ENCODE results near the gene BMERB1. TPM values are rescaled to one million over a fixed set of nuclear protein-coding genes. Genes with fewer than 3 reads are reported as not detected.
"Not testable (repeated sequence)": the region's sequence is repeated elsewhere in the genome, so short reads cannot be mapped to it uniquely, and the experiment has no call there.

The BMERB1 gene
- total RNA-seq, 1 donor = 105 TPM

DNA sequence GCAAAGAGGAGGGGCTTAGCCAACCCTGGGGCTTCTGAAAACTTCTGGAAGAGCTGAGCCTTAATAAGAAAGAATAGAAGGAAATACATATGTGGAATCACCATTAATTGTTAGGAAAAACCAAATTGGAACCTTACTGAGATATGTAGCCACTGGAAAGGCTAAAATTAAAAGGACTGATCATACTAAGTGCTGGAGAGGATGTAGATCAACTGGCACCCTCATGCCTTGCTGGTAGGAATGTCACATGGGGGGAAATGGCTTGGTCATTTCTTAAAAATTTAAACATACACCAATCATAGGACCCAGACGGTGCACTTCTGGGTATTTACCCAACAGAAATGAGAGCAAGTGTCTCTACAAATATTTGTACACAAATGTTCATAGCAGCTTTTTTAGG lies 11.1 kb downstream of the BMERB1 start:
- no peak overlapping the region for H3K4me3 ChIP-seq (ENCODE audit: low read depth, low read length)
- no peak for DNase-seq (ENCODE audit: low read depth)
- TF ChIP-seq, protein P1, sequence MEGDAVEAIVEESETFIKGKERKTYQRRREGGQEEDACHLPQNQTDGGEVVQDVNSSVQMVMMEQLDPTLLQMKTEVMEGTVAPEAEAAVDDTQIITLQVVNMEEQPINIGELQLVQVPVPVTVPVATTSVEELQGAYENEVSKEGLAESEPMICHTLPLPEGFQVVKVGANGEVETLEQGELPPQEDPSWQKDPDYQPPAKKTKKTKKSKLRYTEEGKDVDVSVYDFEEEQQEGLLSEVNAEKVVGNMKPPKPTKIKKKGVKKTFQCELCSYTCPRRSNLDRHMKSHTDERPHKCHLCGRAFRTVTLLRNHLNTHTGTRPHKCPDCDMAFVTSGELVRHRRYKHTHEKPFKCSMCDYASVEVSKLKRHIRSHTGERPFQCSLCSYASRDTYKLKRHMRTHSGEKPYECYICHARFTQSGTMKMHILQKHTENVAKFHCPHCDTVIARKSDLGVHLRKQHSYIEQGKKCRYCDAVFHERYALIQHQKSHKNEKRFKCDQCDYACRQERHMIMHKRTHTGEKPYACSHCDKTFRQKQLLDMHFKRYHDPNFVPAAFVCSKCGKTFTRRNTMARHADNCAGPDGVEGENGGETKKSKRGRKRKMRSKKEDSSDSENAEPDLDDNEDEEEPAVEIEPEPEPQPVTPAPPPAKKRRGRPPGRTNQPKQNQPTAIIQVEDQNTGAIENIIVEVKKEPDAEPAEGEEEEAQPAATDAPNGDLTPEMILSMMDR (IDR thresholded peaks at IDR 0.05; ENCODE audit: insufficient read depth, low read length) = no peak

DNA sequence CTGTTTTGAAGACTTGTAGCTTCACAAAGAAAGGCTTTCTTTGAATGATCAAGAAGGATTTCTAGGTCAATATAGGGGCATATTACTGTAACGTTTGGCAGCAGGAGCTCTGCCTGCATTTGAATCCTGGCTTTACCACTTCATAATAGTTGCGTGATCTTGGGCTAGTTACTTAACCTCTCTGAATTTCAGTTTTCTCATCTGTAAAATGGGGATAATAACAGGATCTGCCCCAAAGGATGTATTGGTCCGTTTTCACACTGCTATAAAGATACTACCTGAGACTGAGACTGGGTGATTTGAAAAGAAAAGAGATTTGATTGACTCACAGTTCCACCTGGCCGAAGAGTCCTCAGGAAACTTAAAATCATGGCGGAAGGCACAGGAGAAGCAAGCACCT lies 12.5 kb downstream of the BMERB1 start:
- no peak overlapping the region for H3K4me3 ChIP-seq (ENCODE audit: low read depth, low read length)
- DNase-seq (ENCODE audit: low read depth) = no peak
- TF ChIP-seq, protein P1 (IDR thresholded peaks at IDR 0.05; ENCODE audit: insufficient read depth, low read length) = no peak

DNA sequence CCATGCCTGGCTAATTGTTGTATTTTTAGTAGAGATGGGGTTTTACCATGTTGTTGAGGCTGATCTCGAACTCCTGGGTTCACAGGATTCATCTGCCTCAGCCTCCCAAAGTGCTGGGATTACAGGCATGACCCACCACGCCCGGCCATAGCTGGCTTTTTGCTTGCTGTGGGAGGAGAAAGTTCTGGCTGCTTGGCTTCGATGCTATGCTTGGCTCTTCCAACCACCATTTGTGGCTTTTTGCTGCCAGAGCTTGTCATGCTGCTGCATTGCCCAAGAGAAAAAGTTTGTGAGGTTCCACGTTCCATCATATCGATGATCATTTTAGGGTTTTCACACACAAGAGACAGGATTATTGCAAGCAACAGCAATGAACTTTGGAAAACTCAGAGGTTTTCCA lies 16.2 kb downstream of the BMERB1 start:
- DNase-seq (ENCODE audit: low read depth) = peak; percentile 67
- H3K4me3 ChIP-seq (ENCODE audit: low read depth, low read length) = no peak overlapping the region
- TF ChIP-seq, protein P1 (IDR thresholded peaks at IDR 0.05; ENCODE audit: insufficient read depth, low read length) = no peak

DNA sequence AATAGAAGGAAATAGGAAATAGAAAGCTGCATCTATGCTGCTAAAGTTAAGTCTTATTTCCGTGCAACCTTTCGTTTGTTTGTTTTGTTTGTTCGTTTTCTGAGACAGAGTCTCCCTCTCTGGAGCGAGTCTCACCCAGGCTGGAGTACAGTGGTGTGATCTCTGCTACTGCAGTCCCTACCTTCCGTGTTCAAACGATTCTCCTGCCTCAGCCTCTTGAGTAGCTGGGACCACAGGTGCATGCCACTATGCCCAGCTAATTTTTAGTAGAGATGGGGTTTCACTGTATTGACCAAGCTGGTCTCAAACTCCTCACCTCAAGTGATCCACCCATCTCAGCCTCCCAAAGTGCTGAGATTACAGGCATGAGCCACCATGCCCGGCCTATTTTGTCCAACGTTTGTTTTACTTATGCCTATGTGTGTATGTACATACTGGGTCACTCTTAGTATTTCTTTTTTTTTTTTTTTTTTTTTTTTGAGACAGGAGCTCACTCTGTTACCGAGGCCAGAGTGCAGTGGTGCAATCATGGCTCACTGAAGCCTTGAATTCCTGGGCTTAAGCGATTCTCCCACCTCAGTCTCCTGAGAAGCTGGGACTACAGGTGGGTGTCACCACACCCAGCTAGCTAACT lies 16.8 kb downstream of the BMERB1 start:
- DNase-seq (ENCODE audit: low read depth) = no peak
- TF ChIP-seq, protein P1 (IDR thresholded peaks at IDR 0.05; ENCODE audit: insufficient read depth, low read length) = no peak
- no peak overlapping the region for H3K4me3 ChIP-seq (ENCODE audit: low read depth, low read length)

DNA sequence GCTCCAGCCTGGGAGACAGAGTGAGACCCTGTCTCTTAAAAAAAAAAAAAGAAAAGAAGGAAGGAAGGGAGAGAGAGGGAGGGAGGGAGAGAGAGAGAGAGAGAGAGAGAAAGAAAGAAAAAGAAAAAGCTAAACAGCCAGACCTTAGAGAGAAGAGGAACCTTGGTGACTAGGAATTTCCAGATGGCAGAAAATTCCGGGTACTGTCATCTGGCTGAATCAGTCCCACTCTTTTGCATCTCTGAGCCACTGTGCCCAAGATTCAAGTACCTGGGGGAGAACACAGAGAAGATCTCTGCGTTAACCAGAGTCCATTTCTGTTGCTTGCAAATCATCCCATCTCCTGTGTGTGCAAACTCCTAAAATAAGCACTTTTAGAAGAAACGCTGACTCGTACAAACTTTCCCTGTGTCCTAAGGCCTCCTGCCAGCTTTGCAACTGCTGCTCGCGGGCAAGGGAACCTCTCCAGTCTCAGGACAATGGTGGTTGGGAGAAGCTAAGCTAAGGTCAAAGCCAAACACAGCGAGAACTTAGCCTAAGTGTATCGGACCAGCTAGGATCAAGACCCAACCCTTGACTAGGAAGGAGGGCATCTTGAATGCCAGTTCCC lies 18.0 kb downstream of the BMERB1 start:
- no peak overlapping the region for H3K4me3 ChIP-seq (ENCODE audit: low read depth, low read length)
- TF ChIP-seq, protein P1 (IDR thresholded peaks at IDR 0.05; ENCODE audit: insufficient read depth, low read length) = no peak
- peak; percentile 21 for DNase-seq (ENCODE audit: low read depth)

DNA sequence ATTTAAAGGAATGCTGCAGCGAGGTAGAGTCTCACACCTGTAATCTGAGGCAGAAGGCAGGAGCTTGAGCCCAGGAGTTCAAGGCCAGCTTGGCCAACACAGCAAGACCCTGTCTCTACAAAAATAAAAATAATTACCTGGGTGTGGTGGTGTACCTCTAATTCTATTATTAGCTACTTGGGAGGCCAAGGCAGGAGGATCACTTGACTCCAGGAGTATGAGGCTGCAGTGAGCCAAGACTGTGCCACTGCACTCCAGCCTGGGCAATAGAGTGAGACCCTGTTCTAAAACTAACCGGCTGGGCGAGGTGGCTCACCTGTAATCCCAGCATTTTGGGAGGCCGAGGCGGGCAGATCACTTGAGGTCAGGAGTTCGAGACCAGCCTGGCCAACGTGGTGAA lies 18.9 kb downstream of the BMERB1 start:
- DNase-seq (ENCODE audit: low read depth); H3K4me3 ChIP-seq (ENCODE audit: low read depth, low read length): not testable (repeated sequence)

DNA sequence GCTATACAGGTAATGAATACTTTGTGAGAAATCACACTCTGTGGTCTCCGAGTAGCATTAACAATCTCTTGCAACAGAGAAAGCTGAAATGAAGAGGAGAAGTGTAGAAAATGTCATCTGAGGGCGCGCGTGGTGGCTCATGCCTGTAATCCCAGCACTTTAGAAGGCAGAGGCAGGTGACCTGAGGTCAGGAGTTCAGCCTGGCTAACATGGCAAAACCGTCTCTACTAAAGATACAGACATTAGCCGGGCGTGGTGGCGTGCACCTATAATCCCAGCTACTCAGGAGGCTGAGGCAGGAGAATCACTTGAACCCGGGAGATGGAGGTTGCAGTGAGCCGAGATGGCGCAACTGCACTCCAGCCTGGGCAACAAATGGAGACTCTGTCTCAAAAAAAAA lies 20.5 kb downstream of the BMERB1 start:
- not testable (repeated sequence) for H3K4me3 ChIP-seq (ENCODE audit: low read depth, low read length); DNase-seq (ENCODE audit: low read depth)

DNA sequence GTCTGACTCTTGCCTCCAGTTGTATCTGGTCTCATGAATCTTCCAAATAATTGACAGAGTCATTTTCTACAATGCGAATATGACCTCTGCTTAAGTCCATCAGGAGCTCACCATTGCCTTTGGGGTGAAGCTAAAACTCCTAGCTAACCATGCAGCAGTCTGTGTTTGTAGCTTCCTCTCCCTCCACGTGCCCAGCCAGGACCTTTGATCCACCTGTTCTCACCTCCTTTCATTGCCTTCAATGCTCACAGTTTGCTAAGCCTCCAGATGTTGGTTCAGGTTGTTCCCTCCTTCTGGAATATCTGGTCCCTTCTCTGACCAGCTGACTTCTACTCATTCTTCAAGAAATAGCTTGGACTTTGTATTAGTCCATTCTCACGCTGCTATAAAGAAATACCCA lies 23.0 kb downstream of the BMERB1 start:
- no peak overlapping the region for H3K4me3 ChIP-seq (ENCODE audit: low read depth, low read length)
- TF ChIP-seq, protein P1 (IDR thresholded peaks at IDR 0.05; ENCODE audit: insufficient read depth, low read length) = no peak
- no peak for DNase-seq (ENCODE audit: low read depth)
